Epithelial cell of proximal tubule (primary cell): ENCODE measurements around the gene LYZL4. TPM values are rescaled to one million over a fixed set of nuclear protein-coding genes. Genes with fewer than 3 reads are reported as not detected.

Experiments used
- DNase-seq: peaks from one replicate; pipeline ENCODE4 v3.0.0-alpha.2; 2011; ENCODE audit warnings: low read depth
- H3K4me3 ChIP-seq: 2 replicates; pipeline ENCODE4 v1.5.1; 2011; ENCODE audit warnings: low read depth, mild to moderate bottlenecking, low read length
- CTCF ChIP-seq: conservative IDR thresholded peaks from 2 replicates; pipeline ENCODE4 v1.5.1; 2012; ENCODE audit warnings: low read depth, mild to moderate bottlenecking, low read length
- total RNA-seq: library from RNA; depleted of rRNA; stranded (reverse); fragments of >200 nt; gene quantifications from 2 replicates; pipeline ENCODE4 v1.2.3, GENCODE V29; 2015

The LYZL4 gene
- total RNA-seq, 1 donor from 2014 or later, result not detected

GRCh38 chr3:42430781-42431532 is 20.5 kb upstream of the LYZL4 start:
- no peak for TF ChIP-seq CTCF
- DNase-seq, result no peak
- no peak overlapping the region for H3K4me3 ChIP-seq

GRCh38 chr3:42428830-42429229 is 18.4 kb upstream of the LYZL4 start:
- no peak for DNase-seq
- no peak overlapping the region for H3K4me3 ChIP-seq
- TF ChIP-seq CTCF, result no peak

DNA sequence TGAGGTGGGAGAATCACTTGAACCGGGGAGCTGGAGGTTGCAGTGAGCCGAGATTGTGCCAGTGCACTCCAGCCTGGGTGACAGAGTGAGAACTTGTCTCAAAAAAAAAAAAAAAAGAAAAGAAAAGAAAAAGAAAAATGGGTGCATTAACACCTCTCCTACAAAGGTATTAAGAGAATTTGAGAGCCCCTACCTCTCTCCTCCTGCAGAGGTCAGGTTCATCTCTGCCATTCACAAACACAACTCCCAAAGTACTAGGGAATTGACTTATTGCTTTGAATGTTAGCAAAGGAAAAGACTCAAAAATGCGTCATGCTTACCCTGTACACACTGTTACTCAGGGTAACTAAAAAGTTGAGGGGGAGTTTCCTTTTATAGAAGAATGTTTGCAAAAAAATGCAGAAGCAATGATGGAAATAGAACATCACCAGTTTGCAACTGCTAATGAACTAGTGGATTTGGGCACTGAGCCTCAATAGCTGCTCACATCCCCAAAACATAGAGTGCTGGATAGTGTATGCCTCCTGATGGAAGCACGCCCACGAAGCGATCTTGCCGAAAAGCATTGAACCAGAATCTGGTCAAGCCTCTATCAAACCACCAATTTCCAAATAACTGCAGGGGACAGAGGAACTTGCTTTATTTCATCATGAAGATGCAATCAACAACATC is 15.5 kb upstream of the LYZL4 start:
- H3K4me3 ChIP-seq, result no peak overlapping the region
- TF ChIP-seq CTCF, result no peak
- no peak for DNase-seq

GRCh38 chr3:42424911-42425310 is 14.5 kb upstream of the LYZL4 start:
- no peak overlapping the region for H3K4me3 ChIP-seq
- no peak for DNase-seq

DNA sequence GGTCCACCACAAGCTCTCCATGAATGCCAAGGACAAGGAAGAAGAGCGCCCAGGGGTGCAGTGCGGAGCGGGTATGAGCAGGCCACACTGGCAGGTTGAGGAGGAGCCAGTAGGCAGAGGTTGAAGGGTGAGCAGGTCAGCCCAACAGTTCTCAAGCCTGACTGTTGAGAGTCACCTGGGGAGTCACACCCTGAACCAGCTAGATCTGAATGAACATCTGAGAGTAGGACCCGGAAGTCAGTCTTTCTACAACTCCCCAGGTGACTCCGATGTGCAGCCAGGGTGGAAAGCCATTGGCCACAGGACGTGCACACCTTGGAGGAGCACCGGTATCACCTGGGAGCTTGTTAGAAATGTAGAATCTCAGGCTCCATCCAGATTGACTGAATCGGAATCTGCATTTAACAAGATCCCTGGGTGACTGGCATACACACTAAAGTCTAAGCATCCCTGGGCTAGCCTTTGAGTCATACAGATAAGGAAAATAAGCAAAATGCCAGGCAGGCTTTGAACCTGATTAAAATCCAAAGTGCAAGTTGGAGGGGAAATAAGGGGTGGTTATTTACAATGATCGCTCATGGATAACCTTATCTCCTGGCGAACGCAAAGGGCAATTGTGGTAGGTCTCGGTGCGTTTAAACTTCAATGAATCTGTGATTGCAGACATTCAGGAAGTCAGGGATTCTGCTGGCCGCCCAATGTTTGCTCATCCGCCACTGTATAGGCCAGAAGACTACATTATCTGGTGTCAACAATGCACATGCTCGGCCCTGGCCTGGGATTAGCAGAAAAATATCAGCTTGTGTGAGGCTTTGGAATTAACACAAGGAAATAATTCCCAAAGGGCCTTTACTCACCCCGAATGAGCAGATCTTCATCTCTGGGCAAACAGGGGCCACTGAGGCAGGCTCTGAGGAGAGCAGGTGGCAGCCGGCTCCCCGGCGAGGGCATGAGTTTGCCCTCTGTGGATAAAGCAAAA is 11.7 kb upstream of the LYZL4 start:
- DNase-seq, result no peak
- no peak overlapping the region for H3K4me3 ChIP-seq
- no peak for TF ChIP-seq CTCF

More at GRCh38 chr3:42424911-42425310, 14.5 kb upstream of the LYZL4 start:
- TF ChIP-seq CTCF, result no peak

- TF ChIP-seq CTCF, result no peak
- H3K4me3 ChIP-seq, result no peak overlapping the region
These were observed 9.2 kb upstream of the LYZL4 start for GRCh38 chr3:42419563-42419962.

More at GRCh38 chr3:42419563-42419962, 9.2 kb upstream of the LYZL4 start:
- DNase-seq, result no peak
